Measurements from ENCODE around the gene LACTBL1. TPM values are rescaled to one million over a fixed set of nuclear protein-coding genes. Genes with fewer than 3 reads are reported as not detected.
"Not testable (repeated sequence)": the region's sequence is repeated elsewhere in the genome, so short reads cannot be mapped to it uniquely, and the experiment has no call there.

LACTBL1 gene
- not detected for total RNA-seq

GRCh38 chr1:22972760-22973159 lies at the start of gene LACTBL1:
LACTBL1 (minus strand) TSS chr1:22972866; CDS start chr1:22972316, 550 bp downstream.
- no peak for DNase-seq

GRCh38 chr1:23021834-23022233 lies 49.2 kb upstream of the LACTBL1 start:
- DNase-seq: no peak

GRCh38 chr1:23020706-23021405 lies 48.2 kb upstream of the LACTBL1 start:
- DNase-seq: no peak

GRCh38 chr1:23019863-23020625 lies 47.4 kb upstream of the LACTBL1 start:
- peak; percentile 6 for DNase-seq

- peak; percentile 86 for DNase-seq
Observed at GRCh38 chr1:23019094-23019862, 46.6 kb upstream of the LACTBL1 start, which contains the start of gene KDM1A. KDM1A (plus strand) TSS chr1:23019468; CDS start chr1:23019597, 129 bp downstream.

- DNase-seq: no peak
Observed at GRCh38 chr1:23018661-23019093, 46.0 kb upstream of the LACTBL1 start.

- no peak for DNase-seq
Observed at GRCh38 chr1:23013657-23014056, 41.0 kb upstream of the LACTBL1 start.

GRCh38 chr1:23010025-23010424 lies 37.4 kb upstream of the LACTBL1 start:
- DNase-seq: not testable (repeated sequence)

GRCh38 chr1:23008901-23009300 lies 36.2 kb upstream of the LACTBL1 start:
- DNase-seq: no peak

- DNase-seq: no peak
Observed at GRCh38 chr1:23007106-23007505, 34.4 kb upstream of the LACTBL1 start.

- not testable (repeated sequence) for DNase-seq
Observed at GRCh38 chr1:23004769-23005168, 32.1 kb upstream of the LACTBL1 start.

- no peak for DNase-seq
Observed at GRCh38 chr1:23004112-23004511, 31.4 kb upstream of the LACTBL1 start.

GRCh38 chr1:23002218-23002617 lies 29.6 kb upstream of the LACTBL1 start:
- not testable (repeated sequence) for DNase-seq

- not testable (repeated sequence) for DNase-seq
Observed at GRCh38 chr1:23000133-23000532, 27.5 kb upstream of the LACTBL1 start.

GRCh38 chr1:22997528-22997927 lies 24.9 kb upstream of the LACTBL1 start:
- not testable (repeated sequence) for DNase-seq

- no peak for DNase-seq
Observed at GRCh38 chr1:22995774-22996173, 23.1 kb upstream of the LACTBL1 start.

GRCh38 chr1:22993220-22993795 lies 20.6 kb upstream of the LACTBL1 start:
- not testable (repeated sequence) for DNase-seq

GRCh38 chr1:22992384-22992783 lies 19.7 kb upstream of the LACTBL1 start:
- DNase-seq: not testable (repeated sequence)

GRCh38 chr1:22983944-22984343 lies 11.3 kb upstream of the LACTBL1 start:
- no peak for DNase-seq

- not testable (repeated sequence) for DNase-seq
Observed at GRCh38 chr1:22980471-22980790, 7.8 kb upstream of the LACTBL1 start.

GRCh38 chr1:22978299-22978698 lies 5.6 kb upstream of the LACTBL1 start:
- no peak for DNase-seq

- peak; percentile 13 for DNase-seq
Observed at GRCh38 chr1:22976461-22977243, 4.0 kb upstream of the LACTBL1 start.
